ENCODE data around the gene SLC25A44. TPM values are rescaled to one million over a fixed set of nuclear protein-coding genes. Genes with fewer than 3 reads are reported as not detected.
A peak's percentile ranks its signal among the peaks of the same experiment; 100 is the strongest.
"Not testable (repeated sequence)": the region's sequence is repeated elsewhere in the genome, so short reads cannot be mapped to it uniquely, and the experiment has no call there.

Gene SLC25A44
- total RNA-seq, 1 donor from 2014 or later: 22.0 TPM

- Mint-ChIP-seq H3K36me3 (ENCODE audit: low read depth, unreplicated experiment) (peaks cover 5% of the 10 kb centered on the region), H3K9me3 (ENCODE audit: unreplicated experiment) (no peaks in the 10 kb centered on the region), H3K4me3 (ENCODE audit: unreplicated experiment) (no peak overlapping the region), H3K27ac (ENCODE audit: unreplicated experiment) (no peak overlapping the region), H3K27me3 (ENCODE audit: unreplicated experiment) (peaks cover 4% of the 10 kb centered on the region), H3K4me1 (ENCODE audit: unreplicated experiment) (peaks cover 3% of the 10 kb centered on the region)
- TF ChIP-seq, protein P1, sequence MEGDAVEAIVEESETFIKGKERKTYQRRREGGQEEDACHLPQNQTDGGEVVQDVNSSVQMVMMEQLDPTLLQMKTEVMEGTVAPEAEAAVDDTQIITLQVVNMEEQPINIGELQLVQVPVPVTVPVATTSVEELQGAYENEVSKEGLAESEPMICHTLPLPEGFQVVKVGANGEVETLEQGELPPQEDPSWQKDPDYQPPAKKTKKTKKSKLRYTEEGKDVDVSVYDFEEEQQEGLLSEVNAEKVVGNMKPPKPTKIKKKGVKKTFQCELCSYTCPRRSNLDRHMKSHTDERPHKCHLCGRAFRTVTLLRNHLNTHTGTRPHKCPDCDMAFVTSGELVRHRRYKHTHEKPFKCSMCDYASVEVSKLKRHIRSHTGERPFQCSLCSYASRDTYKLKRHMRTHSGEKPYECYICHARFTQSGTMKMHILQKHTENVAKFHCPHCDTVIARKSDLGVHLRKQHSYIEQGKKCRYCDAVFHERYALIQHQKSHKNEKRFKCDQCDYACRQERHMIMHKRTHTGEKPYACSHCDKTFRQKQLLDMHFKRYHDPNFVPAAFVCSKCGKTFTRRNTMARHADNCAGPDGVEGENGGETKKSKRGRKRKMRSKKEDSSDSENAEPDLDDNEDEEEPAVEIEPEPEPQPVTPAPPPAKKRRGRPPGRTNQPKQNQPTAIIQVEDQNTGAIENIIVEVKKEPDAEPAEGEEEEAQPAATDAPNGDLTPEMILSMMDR (IDR thresholded peaks at IDR 0.05; ENCODE audit: unreplicated experiment): no peak
- DNase-seq (ENCODE audit: low spot score): no peak
Observed at GRCh38 chr1:156176610-156177210, 17.2 kb upstream of the SLC25A44 start.

DNA sequence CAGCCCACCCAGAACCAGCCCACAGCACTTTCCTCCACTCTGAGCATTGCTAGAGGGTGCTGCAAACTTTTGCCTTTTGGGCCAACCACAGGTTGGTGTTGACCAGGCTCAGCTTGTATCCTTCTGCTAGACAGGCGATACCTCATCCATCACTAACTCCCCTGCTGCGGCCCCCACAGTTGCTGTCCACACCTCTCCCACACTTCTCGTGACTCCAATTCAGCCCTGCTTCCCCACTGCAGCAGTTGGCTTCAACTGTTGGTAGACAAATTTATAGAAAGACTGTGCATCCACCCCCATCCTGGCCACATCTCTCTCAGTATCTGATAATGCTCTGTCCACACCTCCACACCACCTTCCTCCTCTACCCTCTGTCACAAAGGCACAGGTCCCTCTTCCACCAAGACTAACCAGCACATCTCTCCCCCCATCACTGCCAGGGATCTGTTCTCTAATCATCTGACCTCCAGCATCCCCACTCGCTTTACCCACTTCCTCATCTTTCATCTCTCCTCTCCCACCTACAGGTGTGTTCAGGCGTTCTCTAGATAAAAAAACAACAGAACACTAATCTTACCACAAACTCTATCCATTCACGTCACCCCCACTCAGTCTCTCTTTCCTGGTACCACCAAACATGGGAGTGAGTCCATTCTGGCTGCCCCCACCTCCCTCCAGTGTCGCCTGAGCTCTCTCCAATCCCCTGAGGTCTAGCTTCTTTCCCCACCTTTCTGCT lies 15.8 kb upstream of the SLC25A44 start:
- Mint-ChIP-seq H3K4me3 (ENCODE audit: unreplicated experiment) (no peak overlapping the region), H3K27ac (ENCODE audit: unreplicated experiment) (peak overlapping the region; percentile 25), H3K36me3 (ENCODE audit: low read depth, unreplicated experiment) (peaks cover 5% of the 10 kb centered on the region), H3K9me3 (ENCODE audit: unreplicated experiment) (no peaks in the 10 kb centered on the region), H3K4me1 (ENCODE audit: unreplicated experiment) (peaks cover 9% of the 10 kb centered on the region), H3K27me3 (ENCODE audit: unreplicated experiment) (peaks cover 4% of the 10 kb centered on the region)
- no peak for DNase-seq (ENCODE audit: low spot score)
- TF ChIP-seq, protein P1 (IDR thresholded peaks at IDR 0.05; ENCODE audit: unreplicated experiment): no peak

GRCh38 chr1:156180471-156180870 lies 13.4 kb upstream of the SLC25A44 start:
- H3K36me3 Mint-ChIP-seq (ENCODE audit: low read depth, unreplicated experiment): peaks cover 5% of the 10 kb centered on the region
- H3K4me3 Mint-ChIP-seq (ENCODE audit: unreplicated experiment): no peak overlapping the region
- TF ChIP-seq, protein P1 (IDR thresholded peaks at IDR 0.05; ENCODE audit: unreplicated experiment): no peak
- H3K9me3 Mint-ChIP-seq (ENCODE audit: unreplicated experiment): no peaks in the 10 kb centered on the region
- H3K27ac Mint-ChIP-seq (ENCODE audit: unreplicated experiment): no peak overlapping the region
- peaks cover 4% of the 10 kb centered on the region for H3K27me3 Mint-ChIP-seq (ENCODE audit: unreplicated experiment)
- DNase-seq (ENCODE audit: low spot score): no peak
- H3K4me1 Mint-ChIP-seq (ENCODE audit: unreplicated experiment): peaks cover 9% of the 10 kb centered on the region

DNA sequence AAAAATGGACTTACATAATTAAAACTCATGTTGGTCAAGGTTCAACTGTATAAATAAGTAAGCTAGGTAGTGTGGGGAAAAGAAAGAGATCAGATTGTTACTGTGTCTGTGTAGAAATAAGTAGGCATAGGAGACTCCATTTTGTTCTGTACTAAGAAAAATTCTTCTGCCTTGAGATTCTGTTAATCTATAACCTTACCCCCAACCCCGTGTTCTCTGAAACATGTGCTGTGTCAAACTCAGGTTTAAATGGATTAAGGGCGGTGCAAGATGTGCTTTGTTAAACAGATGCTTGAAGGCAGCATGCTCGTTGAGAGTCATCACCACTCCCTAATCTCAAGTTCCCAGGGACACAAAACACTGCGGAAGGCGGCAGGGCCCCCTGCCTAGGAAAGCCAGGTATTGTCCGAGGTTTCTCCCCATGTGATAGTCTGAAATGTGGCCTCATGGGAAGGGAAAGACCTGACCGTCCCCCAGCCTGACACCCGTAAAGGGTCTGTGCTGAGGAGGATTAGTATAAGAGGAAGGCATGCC lies 12.4 kb upstream of the SLC25A44 start:
- not testable (repeated sequence) for H3K27me3 Mint-ChIP-seq (ENCODE audit: unreplicated experiment); H3K4me1 Mint-ChIP-seq (ENCODE audit: unreplicated experiment); H3K36me3 Mint-ChIP-seq (ENCODE audit: low read depth, unreplicated experiment); DNase-seq (ENCODE audit: low spot score); H3K27ac Mint-ChIP-seq (ENCODE audit: unreplicated experiment); H3K9me3 Mint-ChIP-seq (ENCODE audit: unreplicated experiment); H3K4me3 Mint-ChIP-seq (ENCODE audit: unreplicated experiment)

DNA sequence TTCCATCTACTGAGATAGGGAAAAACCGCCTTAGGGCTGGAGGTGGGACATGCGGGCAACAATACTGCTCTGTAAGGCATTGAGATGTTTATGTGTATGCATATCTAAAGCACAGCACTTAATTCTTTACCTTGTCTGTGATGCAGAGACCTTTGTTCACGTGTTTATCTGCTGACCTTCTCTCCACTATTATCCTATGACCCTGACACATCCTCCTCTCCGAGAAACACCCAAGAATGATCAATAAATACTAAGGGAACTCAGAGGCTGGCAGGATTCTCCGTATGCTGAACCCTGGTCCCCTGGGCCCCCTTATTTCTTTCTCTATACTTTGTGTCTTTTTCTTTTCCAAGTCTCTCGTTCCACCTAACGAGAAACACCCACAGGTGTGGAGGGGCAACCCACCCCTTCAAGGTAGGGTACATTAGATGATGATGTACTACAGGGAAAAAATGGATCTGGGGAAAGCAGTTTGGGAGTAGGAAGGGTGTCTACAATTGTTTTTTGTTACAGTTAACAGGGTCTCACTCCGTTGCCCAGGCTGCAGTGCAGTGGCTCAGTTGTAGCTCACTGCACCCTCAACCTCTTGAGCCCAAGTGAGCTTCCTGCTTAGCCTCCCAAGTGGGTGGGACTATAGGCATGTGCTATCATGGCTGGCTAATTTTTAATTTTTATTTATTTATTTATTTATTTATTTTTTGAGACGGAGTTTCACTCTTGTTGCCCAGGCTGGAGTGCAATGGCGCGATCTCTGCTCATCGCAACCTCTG lies 11.7 kb upstream of the SLC25A44 start:
- H3K27ac Mint-ChIP-seq (ENCODE audit: unreplicated experiment): peak overlapping the region; percentile 39
- not testable (repeated sequence) for H3K4me1 Mint-ChIP-seq (ENCODE audit: unreplicated experiment); H3K9me3 Mint-ChIP-seq (ENCODE audit: unreplicated experiment); H3K4me3 Mint-ChIP-seq (ENCODE audit: unreplicated experiment); DNase-seq (ENCODE audit: low spot score); H3K36me3 Mint-ChIP-seq (ENCODE audit: low read depth, unreplicated experiment); H3K27me3 Mint-ChIP-seq (ENCODE audit: unreplicated experiment)

GRCh38 chr1:156186347-156187177 lies 7.3 kb upstream of the SLC25A44 start:
- not testable (repeated sequence) for H3K27ac Mint-ChIP-seq (ENCODE audit: unreplicated experiment); H3K27me3 Mint-ChIP-seq (ENCODE audit: unreplicated experiment); H3K4me1 Mint-ChIP-seq (ENCODE audit: unreplicated experiment); H3K36me3 Mint-ChIP-seq (ENCODE audit: low read depth, unreplicated experiment); DNase-seq (ENCODE audit: low spot score); H3K9me3 Mint-ChIP-seq (ENCODE audit: unreplicated experiment); H3K4me3 Mint-ChIP-seq (ENCODE audit: unreplicated experiment)

GRCh38 chr1:156190265-156190664 lies 3.6 kb upstream of the SLC25A44 start:
- H3K4me3 Mint-ChIP-seq (ENCODE audit: unreplicated experiment); H3K36me3 Mint-ChIP-seq (ENCODE audit: low read depth, unreplicated experiment); DNase-seq (ENCODE audit: low spot score); H3K27me3 Mint-ChIP-seq (ENCODE audit: unreplicated experiment); H3K27ac Mint-ChIP-seq (ENCODE audit: unreplicated experiment); H3K9me3 Mint-ChIP-seq (ENCODE audit: unreplicated experiment): not testable (repeated sequence)
- peaks cover 11% of the 10 kb centered on the region for H3K4me1 Mint-ChIP-seq (ENCODE audit: unreplicated experiment)

Data from endothelial cell (in vitro differentiated cells).